Chondrocyte (in vitro differentiated cells): ENCODE data around the gene HTR2A. TPM values are rescaled to one million over a fixed set of nuclear protein-coding genes. Genes with fewer than 3 reads are reported as not detected.
"Not testable (repeated sequence)": the region's sequence is repeated elsewhere in the genome, so short reads cannot be mapped to it uniquely, and the experiment has no call there.

Experiments used
- DNase-seq: peaks from one replicate; pipeline ENCODE4 v3.0.0; 2021; ENCODE audit warnings: mixed read lengths, low spot score
- H3K27ac Mint-ChIP-seq: one replicate; pipeline ENCODE4 v1.8.0; 2021; ENCODE audit warnings: mild to moderate bottlenecking, moderate library complexity, mixed read lengths; ENCODE audit not compliant: unreplicated experiment
- H3K27me3 Mint-ChIP-seq: 2 replicates; pipeline ENCODE4 v1.8.0; 2021; ENCODE audit warnings: low read depth, mixed read lengths
- H3K36me3 Mint-ChIP-seq: 2 replicates; pipeline ENCODE4 v1.8.0; 2021; ENCODE audit warnings: low read depth, mixed read lengths
- H3K4me1 Mint-ChIP-seq: 2 replicates; pipeline ENCODE4 v1.8.0; 2021; ENCODE audit warnings: low read depth, mild to moderate bottlenecking, mixed read lengths
- H3K4me3 Mint-ChIP-seq: one replicate; pipeline ENCODE4 v1.8.0; 2021; ENCODE audit warnings: mild to moderate bottlenecking, moderate library complexity, mixed read lengths; ENCODE audit not compliant: unreplicated experiment
- H3K9me3 Mint-ChIP-seq: 2 replicates; pipeline ENCODE4 v1.8.0; 2021; ENCODE audit warnings: low read depth, mixed read lengths
- CTCF ChIP-seq: fragments of 200-600 bp; sonication (generic); IDR thresholded peaks from 2 replicates; pipeline ENCODE4 v1.5.0; 2021; ENCODE audit warnings: antibody characterized with exemption, mild to moderate bottlenecking, moderate library complexity
- total RNA-seq: library from RNA; stranded (reverse); gene quantifications from 3 replicates; pipeline ENCODE4 v1.2.1, GENCODE V29; 2021

The HTR2A gene
- total RNA-seq, 1 donor from 2014 or later = 0.37 TPM

- DNase-seq = no peak
- Mint-ChIP-seq H3K9me3 (peaks cover 25% of the 10 kb centered on the region), H3K4me1 (peaks cover 10% of the 10 kb centered on the region), H3K27me3 (no peaks in the 10 kb centered on the region), H3K27ac (no peak overlapping the region), H3K4me3 (no peak overlapping the region), H3K36me3 (peaks cover 11% of the 10 kb centered on the region)
- no peak for TF ChIP-seq CTCF
Observed at GRCh38 chr13:46812301-46812797, 84.5 kb downstream of the HTR2A start.

GRCh38 chr13:46810440-46810839 lies 86.4 kb downstream of the HTR2A start:
- no peak for DNase-seq
- Mint-ChIP-seq H3K27ac (peak overlapping the region; percentile 47), H3K27me3 (no peaks in the 10 kb centered on the region), H3K36me3 (peaks cover 11% of the 10 kb centered on the region), H3K9me3 (peaks cover 25% of the 10 kb centered on the region), H3K4me3 (no peak overlapping the region), H3K4me1 (peaks cover 10% of the 10 kb centered on the region)
- TF ChIP-seq CTCF = no peak

- Mint-ChIP-seq H3K4me1 (peaks cover 16% of the 10 kb centered on the region), H3K27ac (peak overlapping the region; percentile 34)
- H3K27me3 Mint-ChIP-seq = not testable (repeated sequence)
Observed at GRCh38 chr13:46804921-46805320, 91.9 kb downstream of the HTR2A start.

GRCh38 chr13:46804391-46804815 lies 92.5 kb downstream of the HTR2A start:
- Mint-ChIP-seq H3K36me3 (no peaks in the 10 kb centered on the region), H3K4me1 (peaks cover 15% of the 10 kb centered on the region), H3K9me3 (peaks cover 3% of the 10 kb centered on the region), H3K4me3 (no peak overlapping the region), H3K27ac (peak overlapping the region; percentile 75), H3K27me3 (no peaks in the 10 kb centered on the region)
- no peak for DNase-seq
- peak; percentile 11 for TF ChIP-seq CTCF

More at GRCh38 chr13:46804921-46805320, 91.9 kb downstream of the HTR2A start:
- H3K36me3 Mint-ChIP-seq, H3K4me3 Mint-ChIP-seq, DNase-seq, H3K9me3 Mint-ChIP-seq: not testable (repeated sequence)

- no peak for TF ChIP-seq CTCF
- no peak for DNase-seq
- Mint-ChIP-seq H3K27ac (peak overlapping the region; percentile 25), H3K9me3 (peaks cover 3% of the 10 kb centered on the region), H3K27me3 (no peaks in the 10 kb centered on the region), H3K4me3 (no peak overlapping the region), H3K36me3 (no peaks in the 10 kb centered on the region), H3K4me1 (peaks cover 15% of the 10 kb centered on the region)
Observed at GRCh38 chr13:46803586-46803985, 93.3 kb downstream of the HTR2A start.

GRCh38 chr13:46801858-46802257 lies 95.0 kb downstream of the HTR2A start:
- H3K27ac Mint-ChIP-seq = no peak overlapping the region
- H3K4me3 Mint-ChIP-seq = no peak overlapping the region
- no peaks in the 10 kb centered on the region for H3K27me3 Mint-ChIP-seq
- peaks cover 24% of the 10 kb centered on the region for H3K4me1 Mint-ChIP-seq
- no peak for TF ChIP-seq CTCF
- no peak for DNase-seq
- peaks cover 3% of the 10 kb centered on the region for H3K9me3 Mint-ChIP-seq
- H3K36me3 Mint-ChIP-seq = no peaks in the 10 kb centered on the region
